Prostate gland (tissue), 2 donors: ENCODE measurements around the gene RNF44.

Experiments used
- POLR2A ChIP-seq: fragments of 450-650 bp; IDR thresholded peaks from one replicate; pipeline ENCODE4 v1.6.1; 2016; ENCODE audit warnings: antibody characterized with exemption, mild to moderate bottlenecking
- POLR2AphosphoS5 ChIP-seq: sonication (generic); formaldehyde crosslinking; IDR thresholded peaks from one replicate; pipeline ENCODE4 v1.6.1; 2017; ENCODE audit warnings: antibody characterized with exemption
- TF ChIP-seq, protein P1 (sequence below), 4 experiments: fragments of 200-600 bp in 2 of 4; fragments of 450-650 bp in 2 of 4; sonication (generic) in 2 of 4; IDR thresholded peaks; 1 replicate in 3 of 4; 2 replicates in 1 of 4; pipeline ENCODE4 v1.5.1; 2016 to 2019; ENCODE audit warnings: antibody characterized with exemption in 4 of 4, mild to moderate bottlenecking in 2 of 4, moderate library complexity in 2 of 4

DNA sequence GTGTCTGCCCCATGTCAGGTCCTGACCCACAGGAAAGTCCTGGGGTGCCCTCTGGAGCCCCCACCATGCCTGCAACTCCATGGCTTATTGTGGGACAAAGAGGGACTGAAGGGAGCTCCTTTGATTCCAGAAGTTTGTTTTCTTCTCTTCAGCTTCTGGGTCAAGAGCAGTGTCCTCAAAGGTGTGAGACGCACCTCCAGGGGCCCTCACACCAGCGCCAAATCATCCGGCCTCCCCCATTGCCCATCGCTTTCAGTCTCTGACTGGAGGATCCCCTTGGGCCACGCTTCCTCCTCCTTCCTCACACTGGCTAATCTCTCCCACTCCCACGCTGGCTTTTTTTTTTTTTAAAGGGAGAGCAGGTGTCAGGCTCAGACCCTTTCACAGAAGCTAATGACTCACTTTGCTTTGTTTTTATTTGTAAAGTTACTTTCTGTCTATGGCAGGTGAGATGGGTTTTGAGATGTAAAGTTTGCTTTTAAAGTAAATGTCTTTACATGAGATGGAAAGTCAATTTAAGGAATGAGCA lies 28.6 kb upstream of the RNF44 start:
- TF ChIP-seq, protein P1, sequence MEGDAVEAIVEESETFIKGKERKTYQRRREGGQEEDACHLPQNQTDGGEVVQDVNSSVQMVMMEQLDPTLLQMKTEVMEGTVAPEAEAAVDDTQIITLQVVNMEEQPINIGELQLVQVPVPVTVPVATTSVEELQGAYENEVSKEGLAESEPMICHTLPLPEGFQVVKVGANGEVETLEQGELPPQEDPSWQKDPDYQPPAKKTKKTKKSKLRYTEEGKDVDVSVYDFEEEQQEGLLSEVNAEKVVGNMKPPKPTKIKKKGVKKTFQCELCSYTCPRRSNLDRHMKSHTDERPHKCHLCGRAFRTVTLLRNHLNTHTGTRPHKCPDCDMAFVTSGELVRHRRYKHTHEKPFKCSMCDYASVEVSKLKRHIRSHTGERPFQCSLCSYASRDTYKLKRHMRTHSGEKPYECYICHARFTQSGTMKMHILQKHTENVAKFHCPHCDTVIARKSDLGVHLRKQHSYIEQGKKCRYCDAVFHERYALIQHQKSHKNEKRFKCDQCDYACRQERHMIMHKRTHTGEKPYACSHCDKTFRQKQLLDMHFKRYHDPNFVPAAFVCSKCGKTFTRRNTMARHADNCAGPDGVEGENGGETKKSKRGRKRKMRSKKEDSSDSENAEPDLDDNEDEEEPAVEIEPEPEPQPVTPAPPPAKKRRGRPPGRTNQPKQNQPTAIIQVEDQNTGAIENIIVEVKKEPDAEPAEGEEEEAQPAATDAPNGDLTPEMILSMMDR (IDR thresholded peaks at IDR 0.05), result no peak
- no peak for TF ChIP-seq POLR2AphosphoS5
- TF ChIP-seq POLR2A, result no peak
